ENCODE data around the gene S1PR3.

The S1PR3 gene

DNA sequence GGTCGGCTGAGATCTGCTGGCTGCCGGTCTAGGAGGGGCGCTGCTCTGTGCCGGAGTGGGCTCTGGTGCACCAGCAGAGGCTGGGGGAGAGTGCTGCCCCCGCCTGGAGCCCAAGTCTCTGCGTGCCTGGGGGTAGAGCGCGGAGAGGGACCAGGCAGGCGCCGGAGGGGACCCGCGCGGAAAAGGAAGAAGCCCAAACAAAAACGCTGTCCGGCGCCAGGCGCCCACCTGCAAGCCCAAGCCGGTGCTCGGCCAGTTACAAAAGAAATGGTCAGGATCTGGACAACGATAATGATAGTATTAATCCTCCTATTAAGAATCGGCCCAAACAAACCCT lies 571 bp upstream of the S1PR3 start:
- TF ChIP-seq POLR2A (IDR thresholded peaks at IDR 0.05; ENCODE audit: low read length) = no peak
- TF ChIP-seq GATA1 (IDR thresholded peaks at IDR 0.05; ENCODE audit: low read depth, low read length) = no peak
- DNase-seq = no peak

DNA sequence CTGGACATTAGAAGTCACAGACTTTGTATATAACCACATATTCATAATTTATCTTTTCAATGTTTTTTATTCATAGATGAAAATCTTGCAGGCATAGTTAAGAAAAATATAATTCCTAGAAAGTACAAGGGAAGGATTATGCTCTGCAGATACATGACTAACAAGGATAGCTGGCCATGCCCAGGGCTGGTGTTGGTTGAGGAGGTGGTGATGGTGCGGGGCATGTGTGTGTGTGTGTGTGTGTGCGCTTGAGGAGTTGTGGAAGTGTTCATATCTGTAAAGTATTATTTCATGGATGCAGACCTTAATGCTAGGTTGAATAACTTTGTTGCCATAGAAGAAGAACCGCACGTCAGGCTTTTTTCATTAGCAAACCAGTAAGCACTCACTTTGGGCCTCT lies 1.3 kb downstream of the S1PR3 start:
- TF ChIP-seq POLR2A (IDR thresholded peaks at IDR 0.05; ENCODE audit: low read length) (no peak), GATA1 (IDR thresholded peaks at IDR 0.05; ENCODE audit: low read depth, low read length) (no peak)
- DNase-seq = no peak

- no peak for DNase-seq
- TF ChIP-seq POLR2A (IDR thresholded peaks at IDR 0.05; ENCODE audit: low read length) (no peak), GATA1 (IDR thresholded peaks at IDR 0.05; ENCODE audit: low read depth, low read length) (no peak)
These were observed 2.1 kb downstream of the S1PR3 start for GRCh38 chr9:88993327-88993726.

DNA sequence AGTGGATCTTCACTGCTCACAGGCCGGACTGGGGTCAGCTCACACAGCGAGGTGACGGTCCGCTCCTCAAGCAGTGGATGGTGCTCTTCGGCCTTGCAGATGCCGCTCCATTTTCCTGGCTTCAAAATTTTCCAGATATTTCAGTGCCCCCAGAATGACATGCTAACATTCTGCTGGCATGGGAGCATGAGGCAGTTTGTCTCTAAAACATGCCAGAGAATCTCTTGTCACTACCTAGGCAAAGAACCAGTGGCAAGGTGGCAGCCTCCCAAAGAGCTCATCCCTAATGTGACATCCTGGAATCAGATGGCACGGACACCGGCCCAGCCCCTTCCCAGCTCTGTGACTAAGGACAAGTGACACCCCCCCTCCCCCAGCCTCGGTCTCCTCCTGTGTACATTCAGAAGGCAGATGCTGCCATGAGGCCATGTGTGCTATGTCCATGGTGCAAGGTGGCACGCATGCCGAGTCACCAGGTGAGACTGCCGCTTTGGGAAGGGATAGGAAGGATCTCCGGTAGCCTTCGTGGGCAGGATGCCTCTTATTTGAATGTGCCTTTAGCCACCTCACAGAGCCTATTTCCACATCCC lies 2.7 kb downstream of the S1PR3 start:
- DNase-seq = no peak
- TF ChIP-seq GATA1 (IDR thresholded peaks at IDR 0.05; ENCODE audit: low read depth, low read length) = no peak
- TF ChIP-seq POLR2A (IDR thresholded peaks at IDR 0.05; ENCODE audit: low read length) = no peak

- TF ChIP-seq GATA1 (IDR thresholded peaks at IDR 0.05; ENCODE audit: low read depth, low read length) (no peak), POLR2A (IDR thresholded peaks at IDR 0.05; ENCODE audit: low read length) (no peak)
- DNase-seq = no peak
These were observed 3.4 kb downstream of the S1PR3 start for GRCh38 chr9:88994469-88995199.

DNA sequence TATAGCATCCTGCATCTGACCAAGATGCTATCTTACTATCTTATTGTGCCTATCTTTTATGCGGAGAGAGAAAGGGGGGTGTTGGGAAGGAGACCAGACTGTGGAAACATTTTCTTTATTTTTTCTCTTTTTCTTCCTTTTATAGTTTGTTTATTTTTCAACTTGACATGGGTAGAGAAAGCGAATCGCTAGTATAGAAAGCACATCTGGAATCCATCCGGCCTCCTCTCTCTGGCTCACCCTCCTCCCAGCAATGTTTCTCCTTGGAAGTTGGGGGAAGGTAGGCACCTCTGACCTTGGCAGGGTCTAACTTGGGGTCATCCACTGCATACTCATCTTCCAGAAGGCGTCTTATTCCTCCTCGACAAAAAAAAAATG lies 3.9 kb downstream of the S1PR3 start:
- no peak for DNase-seq
- TF ChIP-seq POLR2A (IDR thresholded peaks at IDR 0.05; ENCODE audit: low read length) (no peak), GATA1 (IDR thresholded peaks at IDR 0.05; ENCODE audit: low read depth, low read length) (no peak)

DNA sequence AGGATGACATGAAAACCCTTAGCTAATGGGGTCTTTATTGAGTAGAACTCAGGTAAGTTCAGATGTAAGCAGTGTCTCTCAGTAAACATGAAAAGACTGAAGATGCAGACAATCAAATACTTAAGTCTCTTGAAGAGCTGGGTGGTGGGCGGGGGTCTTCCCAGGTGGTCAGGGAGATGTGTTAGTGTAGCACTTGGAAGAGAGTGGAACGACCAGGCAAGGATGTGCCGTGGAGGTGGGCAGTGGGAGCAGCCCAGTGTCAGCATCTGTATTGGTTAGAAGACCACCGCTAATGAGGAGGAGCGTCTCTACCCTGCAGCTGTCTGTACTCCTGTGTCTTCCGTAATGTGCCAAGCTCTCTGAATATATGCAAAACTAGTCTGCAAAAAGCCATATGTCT lies 4.4 kb downstream of the S1PR3 start:
- no peak for DNase-seq
- TF ChIP-seq POLR2A (IDR thresholded peaks at IDR 0.05; ENCODE audit: low read length) (no peak), GATA1 (IDR thresholded peaks at IDR 0.05; ENCODE audit: low read depth, low read length) (no peak)

DNA sequence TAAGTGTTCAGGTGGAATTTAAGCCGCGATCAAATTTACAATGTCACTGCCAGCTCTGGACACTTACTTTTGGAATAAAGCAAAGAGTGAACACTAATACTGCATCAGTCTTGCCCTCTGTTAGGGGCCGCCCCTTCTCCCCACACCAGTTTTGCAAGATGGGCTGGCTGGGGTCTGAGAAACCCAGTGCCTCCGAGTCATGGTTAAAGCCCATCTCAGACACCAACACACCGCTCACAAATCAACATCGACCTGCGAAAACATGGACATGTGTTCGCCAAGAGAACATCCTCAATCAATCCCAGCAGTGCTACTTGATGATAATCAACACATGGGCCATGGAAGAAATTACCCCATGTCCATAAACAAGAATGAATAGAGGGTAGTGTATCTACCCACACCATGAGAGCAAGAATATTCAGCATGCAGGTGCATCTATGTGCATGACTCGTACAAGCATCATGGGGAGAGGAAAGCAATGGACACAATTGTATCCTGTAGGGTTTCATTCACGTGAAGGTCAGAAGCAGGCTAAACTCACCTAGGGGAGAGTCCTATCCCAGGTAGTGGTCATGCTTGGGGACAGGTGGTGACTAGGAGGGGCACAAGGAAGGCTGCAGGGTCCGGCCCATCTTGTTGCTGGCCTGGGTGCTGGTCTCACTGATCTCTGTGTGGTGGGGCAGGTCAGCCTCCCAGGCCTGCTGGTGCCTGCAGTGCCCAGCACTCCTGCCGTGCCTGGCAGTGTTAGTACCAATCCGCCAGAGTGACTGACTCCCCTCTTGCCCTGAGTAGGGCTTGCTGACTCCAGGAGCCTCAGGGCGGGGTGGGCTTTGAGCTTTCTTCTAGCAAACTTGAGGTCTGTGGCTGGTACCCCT lies 5.0 kb downstream of the S1PR3 start:
- no peak for TF ChIP-seq POLR2A (IDR thresholded peaks at IDR 0.05; ENCODE audit: low read length)
- TF ChIP-seq GATA1 (IDR thresholded peaks at IDR 0.05; ENCODE audit: low read depth, low read length) = no peak

DNA sequence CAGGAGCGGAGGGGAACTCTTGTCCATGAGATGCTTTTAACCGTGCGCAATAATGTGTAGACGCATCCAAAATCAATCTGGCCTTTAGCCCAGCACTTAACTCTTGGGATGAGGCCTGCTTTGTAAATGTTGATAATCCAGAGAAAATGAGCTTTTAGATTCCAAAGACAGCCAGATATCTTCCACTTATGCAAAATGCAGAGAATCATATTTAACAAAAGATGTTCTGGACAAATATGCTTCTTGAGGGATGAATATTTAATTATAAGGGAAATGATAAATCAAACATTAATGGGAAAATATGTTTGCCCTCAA lies 5.6 kb downstream of the S1PR3 start:
- TF ChIP-seq GATA1 (IDR thresholded peaks at IDR 0.05; ENCODE audit: low read depth, low read length) = no peak
- TF ChIP-seq POLR2A (IDR thresholded peaks at IDR 0.05; ENCODE audit: low read length) = no peak
- DNase-seq = no peak

More for the DNA sequence above, 5.0 kb downstream of the S1PR3 start:
- no peak for DNase-seq

- DNase-seq = no peak
- TF ChIP-seq GATA1 (IDR thresholded peaks at IDR 0.05; ENCODE audit: low read depth, low read length) (no peak), POLR2A (IDR thresholded peaks at IDR 0.05; ENCODE audit: low read length) (no peak)
These were observed 6.4 kb downstream of the S1PR3 start for GRCh38 chr9:88997646-88998045.

DNA sequence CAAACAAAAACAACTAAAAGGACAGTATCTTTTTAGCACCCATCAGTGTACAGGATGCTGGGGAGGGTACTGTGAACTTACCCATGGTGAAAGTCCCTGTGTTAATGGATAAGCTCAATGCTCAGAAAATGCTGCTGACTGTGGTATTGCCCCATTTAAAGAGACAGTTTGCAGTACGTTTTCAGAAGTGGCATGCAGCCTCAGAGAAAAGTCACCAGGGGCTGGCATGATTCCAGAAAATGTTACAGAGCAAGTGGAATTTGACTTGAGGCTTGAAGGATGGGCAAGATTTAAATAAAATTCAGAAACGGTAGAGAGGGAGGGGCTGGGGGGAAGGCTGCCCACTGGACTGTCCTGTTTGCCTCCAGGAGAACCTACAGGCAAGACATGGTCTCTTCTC lies 7.2 kb downstream of the S1PR3 start:
- no peak for TF ChIP-seq POLR2A (IDR thresholded peaks at IDR 0.05; ENCODE audit: low read length)
- no peak for TF ChIP-seq GATA1 (IDR thresholded peaks at IDR 0.05; ENCODE audit: low read depth, low read length)
- DNase-seq = peak in 1 of 2 experiments; percentile 20

DNA sequence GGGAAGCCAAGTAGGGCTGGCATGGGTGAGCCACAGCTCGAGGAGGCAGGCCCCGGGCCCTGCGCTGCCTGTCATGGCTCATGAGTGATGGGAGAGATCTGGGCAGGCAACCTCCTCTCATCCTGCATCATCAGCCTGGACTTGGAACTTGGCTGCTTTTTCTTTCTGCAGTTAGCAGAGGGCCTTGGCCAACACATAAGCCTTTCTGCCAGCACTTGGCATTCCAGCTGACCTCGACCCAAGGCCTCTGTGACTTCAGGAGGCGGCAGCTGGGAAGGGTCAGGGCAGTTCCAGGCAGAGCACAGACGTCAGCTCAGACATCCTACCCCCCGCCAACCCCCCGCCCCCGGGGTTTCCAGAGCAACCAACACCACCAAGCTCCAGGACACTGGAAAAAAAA lies 7.6 kb downstream of the S1PR3 start:
- no peak for DNase-seq
- no peak for TF ChIP-seq POLR2A (IDR thresholded peaks at IDR 0.05; ENCODE audit: low read length)
- no peak for TF ChIP-seq GATA1 (IDR thresholded peaks at IDR 0.05; ENCODE audit: low read depth, low read length)

DNA sequence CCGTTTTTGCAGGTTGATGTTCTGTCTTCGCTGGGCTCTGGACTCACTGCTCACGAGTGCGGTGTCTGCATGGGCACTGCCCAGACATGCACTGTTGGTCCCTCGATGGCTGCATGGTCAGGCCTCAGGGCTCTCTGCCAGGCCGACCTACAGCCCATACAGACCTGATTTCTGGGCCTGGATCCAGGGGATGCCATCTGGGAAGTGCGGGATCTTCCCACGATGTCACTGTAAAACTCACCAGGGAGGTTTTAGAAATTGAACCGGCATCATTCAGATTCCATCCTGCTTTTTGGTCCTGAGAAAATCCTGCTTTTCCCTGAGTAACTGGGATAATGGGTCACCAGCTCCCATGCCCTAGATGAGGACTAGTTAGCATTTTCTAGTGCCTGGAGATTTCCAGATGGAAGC lies 9.1 kb downstream of the S1PR3 start:
- TF ChIP-seq POLR2A (IDR thresholded peaks at IDR 0.05; ENCODE audit: low read length) (no peak), GATA1 (IDR thresholded peaks at IDR 0.05; ENCODE audit: low read depth, low read length) (no peak)
- DNase-seq = no peak

Measured in erythroblast (primary cell).